H1 (cell line): Measurements from ENCODE around the gene PGM1. TPM values are rescaled to one million over a fixed set of nuclear protein-coding genes. Genes with fewer than 3 reads are reported as not detected.

Experiments used
- CTCF ChIA-PET: fragments of 300-600 bp; sonication (Branson Sonifier 250); formaldehyde crosslinking; loops from one replicate; lab custom pipeline; 2021; ENCODE audit not compliant: partially characterized antibody; lab: Charles Lee
- POLR2A ChIA-PET: fragments of 300-600 bp; sonication (Branson Sonifier 250); formaldehyde crosslinking; loops from one replicate; lab custom pipeline; 2021; ENCODE audit warnings: inconsistent platforms; ENCODE audit not compliant: partially characterized antibody; lab: Charles Lee
- DNase-seq, 2 experiments: peaks; one replicate each; pipeline versions ENCODE4 v3.0.0 to v3.0.0-alpha.2; 2010 to 2022; ENCODE audit warnings: low spot score in 2 of 2, low read depth in 1 of 2, mixed read lengths in 1 of 2
- FAIRE-seq: peaks from 2 replicates; lab custom pipeline; 2011; peaks lifted over from hg19 to GRCh38; lab: Jason Lieb, UNC
- H2AFZ ChIP-seq: 2 replicates; pipeline ENCODE4 v1.8.1; 2012; ENCODE audit warnings: low read length, inconsistent platforms
- H2AK5ac ChIP-seq: 2 replicates; pipeline ENCODE4 v1.6.1; 2013; ENCODE audit warnings: low read depth, low read length
- H2BK120ac ChIP-seq: replicated peaks from 2 replicates; pipeline ENCODE3; 2013; ENCODE audit warnings: low read depth, low read length, inconsistent platforms
- H2BK12ac ChIP-seq: 2 replicates; pipeline ENCODE4 v1.6.1; 2013; ENCODE audit warnings: low read depth, low read length
- H2BK15ac ChIP-seq: 2 replicates; pipeline ENCODE4 v1.6.1; 2013; ENCODE audit warnings: low read length
- H2BK20ac ChIP-seq: 2 replicates; pipeline ENCODE4 v1.6.1; 2013; ENCODE audit warnings: low read length
- H2BK5ac ChIP-seq: 2 replicates; pipeline ENCODE4 v1.6.1; 2013; ENCODE audit warnings: low read depth, low read length
- H3K14ac ChIP-seq: 2 replicates; pipeline ENCODE4 v1.6.1; 2013; ENCODE audit warnings: inconsistent platforms; ENCODE audit not compliant: insufficient read length
- H3K18ac ChIP-seq: 2 replicates; pipeline ENCODE4 v1.6.1; 2013; ENCODE audit warnings: low read length; ENCODE audit errors: extremely low read depth
- H3K23ac ChIP-seq: 2 replicates; pipeline ENCODE4 v1.6.1; 2013; ENCODE audit warnings: inconsistent platforms; ENCODE audit not compliant: insufficient read length
- H3K23me2 ChIP-seq: 2 replicates; pipeline ENCODE4 v1.6.1; 2013; ENCODE audit warnings: low read depth, low read length
- H3K27ac ChIP-seq: 2 replicates; pipeline ENCODE4 v1.6.1; 2011; ENCODE audit warnings: low read depth, low read length, inconsistent platforms
- H3K27me3 ChIP-seq, 4 experiments: replicated peaks in 1 of 4; 1 replicate in 1 of 4; 2 replicates in 3 of 4; pipeline versions ENCODE4 v1.6.1 to v1.8.1; 2011 to 2013; ENCODE audit warnings: low read length in 3 of 4, mild to moderate bottlenecking in 3 of 4, inconsistent platforms in 2 of 4, mixed read lengths in 2 of 4, moderate library complexity in 1 of 4; ENCODE audit not compliant: control insufficient read depth in 3 of 4, insufficient read depth in 3 of 4; ENCODE audit errors: extremely low read depth in 1 of 4
- H3K36me3 ChIP-seq, 4 experiments: 2 replicates each; pipeline versions ENCODE4 v1.6.1 to v1.8.1; 2011 to 2013; ENCODE audit warnings: mild to moderate bottlenecking in 4 of 4, low read length in 3 of 4, moderate library complexity in 2 of 4, control low read depth in 1 of 4, inconsistent platforms in 1 of 4; ENCODE audit not compliant: insufficient read depth in 4 of 4, control insufficient read depth in 2 of 4
- H3K4ac ChIP-seq: replicated peaks from 2 replicates; pipeline ENCODE3; 2013; ENCODE audit warnings: low read length, low read depth, mixed read lengths, inconsistent platforms; ENCODE audit not compliant: insufficient read length
- H3K4me1 ChIP-seq, 4 experiments: replicated peaks in 1 of 4; 1 replicate in 1 of 4; 2 replicates in 3 of 4; pipeline versions ENCODE4 v1.6.1 to v1.8.1; 2011 to 2013; ENCODE audit warnings: low read length in 3 of 4, inconsistent platforms in 2 of 4, mixed read lengths in 1 of 4; ENCODE audit not compliant: insufficient read depth in 4 of 4, control insufficient read depth in 3 of 4
- H3K4me2 ChIP-seq, 2 experiments: 2 replicates each; pipeline versions ENCODE4 v1.6.1 to v1.8.1; 2011 to 2013; ENCODE audit warnings: low read depth in 2 of 2, low read length in 2 of 2, control low read depth in 1 of 2, inconsistent platforms in 1 of 2, mild to moderate bottlenecking in 1 of 2; ENCODE audit not compliant: insufficient read depth in 1 of 2
- H3K4me3 ChIP-seq, 4 experiments: fragments of 200-600, 300-600 bp in 1 of 4; sonication (generic), shearing (Covaris generic), sonication (Bioruptor Twin) in 1 of 4; 2 replicates each; pipeline versions ENCODE4 v1.5.1 to v1.8.1; 2011 to 2016; ENCODE audit warnings: low read length in 4 of 4, low read depth in 3 of 4, control low read depth in 2 of 4, inconsistent platforms in 2 of 4, mild to moderate bottlenecking in 2 of 4, mixed read lengths in 1 of 4, moderate library complexity in 1 of 4; ENCODE audit not compliant: insufficient read depth in 2 of 4; ENCODE audit errors: extremely low read depth in 1 of 4
- H3K56ac ChIP-seq: replicated peaks from 2 replicates; pipeline ENCODE3; 2013; ENCODE audit warnings: low read depth, mild to moderate bottlenecking, mixed read lengths, low read length, inconsistent platforms; ENCODE audit not compliant: insufficient read length
- H3K79me1 ChIP-seq: 2 replicates; pipeline ENCODE4 v1.6.1; 2013; ENCODE audit warnings: low read depth, low read length, control low read depth
- H3K79me2 ChIP-seq, 2 experiments: 2 replicates each; pipeline versions ENCODE4 v1.6.1 to v1.8.1; 2012 to 2013; ENCODE audit warnings: low read length in 2 of 2, mild to moderate bottlenecking in 2 of 2, inconsistent platforms in 1 of 2; ENCODE audit not compliant: insufficient read depth in 2 of 2, control insufficient read depth in 1 of 2
- H3K9ac ChIP-seq, 4 experiments: replicated peaks in 1 of 4; 1 replicate in 1 of 4; 2 replicates in 3 of 4; pipeline versions ENCODE4 v1.6.1 to v1.8.1; 2011 to 2013; ENCODE audit warnings: low read depth in 3 of 4, low read length in 3 of 4, control low read depth in 2 of 4, mild to moderate bottlenecking in 2 of 4, moderate library complexity in 2 of 4, inconsistent platforms in 1 of 4; ENCODE audit errors: extremely low read depth in 1 of 4
- H3K9me3 ChIP-seq, 2 experiments: 2 replicates each; pipeline versions ENCODE4 v1.6.1 to v1.8.1; 2012 to 2013; ENCODE audit warnings: mild to moderate bottlenecking in 2 of 2, moderate library complexity in 2 of 2, control low read depth in 1 of 2, inconsistent platforms in 1 of 2, low read depth in 1 of 2, low read length in 1 of 2, mixed read lengths in 1 of 2; ENCODE audit not compliant: insufficient read depth in 2 of 2
- H4K20me1 ChIP-seq, 2 experiments: replicated peaks in 1 of 2; 2 replicates each; pipeline versions ENCODE3 to v1.8.1; 2011 to 2013; ENCODE audit warnings: inconsistent platforms in 2 of 2, low read length in 2 of 2, mild to moderate bottlenecking in 1 of 2; ENCODE audit not compliant: insufficient read depth in 2 of 2, control insufficient read depth in 1 of 2
- H4K5ac ChIP-seq: 2 replicates; pipeline ENCODE4 v1.6.1; 2013; ENCODE audit warnings: low read length, low read depth, mixed read lengths, inconsistent platforms; ENCODE audit not compliant: insufficient read length
- H4K8ac ChIP-seq: 2 replicates; pipeline ENCODE4 v1.8.0; 2013; ENCODE audit warnings: mild to moderate bottlenecking, moderate library complexity, low read length, inconsistent platforms; ENCODE audit not compliant: insufficient read depth; ENCODE audit errors: extremely low read depth
- H4K91ac ChIP-seq: replicated peaks from 2 replicates; pipeline ENCODE3; 2013; ENCODE audit warnings: low read length, mixed read lengths, inconsistent platforms; ENCODE audit not compliant: insufficient read length
- BRCA1 ChIP-seq: IDR thresholded peaks from 2 replicates; pipeline ENCODE4 v1.6.1; 2012; ENCODE audit warnings: low read depth, low read length, improper control_type of control experiment
- CHD2 ChIP-seq: IDR thresholded peaks from 2 replicates; pipeline ENCODE4 v1.6.1; 2012; ENCODE audit warnings: low read length, improper control_type of control experiment
- ZNF274 ChIP-seq: IDR thresholded peaks from 2 replicates; pipeline ENCODE4 v1.7.0; 2012; ENCODE audit warnings: low read length, borderline replicate concordance; ENCODE audit errors: extremely low read depth
- WGBS, 2 experiments: shearing (Covaris generic) in 1 of 2; methylation state at CpG; one replicate each; pipeline versions ENCODE4 v1.1.6 to v1.1.7; 2013 to 2015; ENCODE audit warnings: low lambda C conversion rate in 2 of 2, mixed read lengths in 2 of 2, inconsistent platforms in 1 of 2, low coverage in 1 of 2, missing lambda C conversion rate in 1 of 2; ENCODE audit not compliant: insufficient replicate concordance in 2 of 2, insufficient coverage in 1 of 2, insufficient read length in 1 of 2; ENCODE audit errors: extremely low coverage in 1 of 2, missing lambda C conversion rate in 1 of 2; 5-methylcytosine and 5-hydroxymethylcytosine counted together
- polyA plus RNA-seq, 7 experiments: library from polyadenylated mRNA; depleted of rRNA in 3 of 7; stranded (reverse) in 5 of 7; unstranded in 2 of 7; fragments of >200 nt in 5 of 7; fragments of 200-250 nt in 2 of 7; gene quantifications; 1 replicate in 5 of 7; 2 replicates in 1 of 7; 4 replicates in 1 of 7; pipeline versions ENCODE4 v1.2.1 to v1.2.3, GENCODE V29; 2011 to 2013; ENCODE audit warnings: missing spikeins in 2 of 7, mixed read lengths in 2 of 7
- total RNA-seq: library from RNA; stranded (reverse); fragmentation: NEBNext Ultra II Directional; extraction: Animal tissue kit (Norgen Biotek cat#: 25700); gene quantifications from 2 replicates; pipeline ENCODE4 v1.2.1, GENCODE V29; 2021
- TF ChIP-seq, protein P1 (sequence below): IDR thresholded peaks from 2 replicates; pipeline ENCODE4 v1.6.1; 2011; ENCODE audit warnings: low read length, improper control_type of control experiment

Gene PGM1
- total and polyA plus RNA-seq, 2 of the 8 experiments (the other 6 are each of a cell fraction or from before 2014, with no cell fraction given): 33.0 to 65.4 TPM

- Histone ChIP-seq H2BK120ac (no peak overlapping the region), H3K14ac (no peak overlapping the region), H3K56ac (no peak overlapping the region), H3K79me2 (no peaks in the 10 kb centered on the region), H3K23me2 (no peaks in the 10 kb centered on the region; the same call in 1 of the 2 replicates), H3K36me3 (no peaks in the 10 kb centered on the region), H3K18ac (no peak overlapping the region), H4K8ac (no peak overlapping the region), H3K4me2 (no peak overlapping the region), H2AFZ (no peak overlapping the region), H3K27ac (no peak overlapping the region), H2BK12ac (no peak overlapping the region), H3K27me3 (0 out of 7 replicates have a peak, but pooled peaks cover 0 to 2% (median 0%) of the 10 kb centered on the region in 4 experiments), H3K4me3 (no peak overlapping the region), H3K23ac (no peak overlapping the region), H3K4me1 (peaks cover 0 to 4% (median 1%) of the 10 kb centered on the region in 4 experiments; a peak in 4 of 7 replicates), H2AK5ac (no peak overlapping the region), H4K5ac (no peak overlapping the region), H3K9me3 (peaks cover 0 to 5% of the 10 kb centered on the region in 2 experiments; a peak in 2 of 4 replicates), H3K79me1 (no peaks in the 10 kb centered on the region), H3K9ac (no peak overlapping the region), H4K20me1 (no peaks in the 10 kb centered on the region), H3K4ac (no peak overlapping the region), H4K91ac (no peak overlapping the region), H2BK5ac (no peak overlapping the region), H2BK20ac (no peak overlapping the region), H2BK15ac (no peak overlapping the region)
- no peak for FAIRE-seq
- ChIA-PET CTCF (interaction anchor here (1.4 kb wide), 1 partner anchor 17 kb away, joined by 3 read pairs; no protein-coding TSS in a partner anchor), POLR2A (no interaction called here)
- no peak for TF ChIP-seq BRCA1
- TF ChIP-seq ZNF274: peak; percentile 67
- TF ChIP-seq, protein P1, sequence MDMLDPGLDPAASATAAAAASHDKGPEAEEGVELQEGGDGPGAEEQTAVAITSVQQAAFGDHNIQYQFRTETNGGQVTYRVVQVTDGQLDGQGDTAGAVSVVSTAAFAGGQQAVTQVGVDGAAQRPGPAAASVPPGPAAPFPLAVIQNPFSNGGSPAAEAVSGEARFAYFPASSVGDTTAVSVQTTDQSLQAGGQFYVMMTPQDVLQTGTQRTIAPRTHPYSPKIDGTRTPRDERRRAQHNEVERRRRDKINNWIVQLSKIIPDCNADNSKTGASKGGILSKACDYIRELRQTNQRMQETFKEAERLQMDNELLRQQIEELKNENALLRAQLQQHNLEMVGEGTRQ: no peak
- no peak for TF ChIP-seq CHD2
- DNase-seq: no peak
- WGBS, 2 experiments: 88% methylated on average over 3 of the region's 3 CpGs; no CpG with 5 or more reads in 1 of the 2 experiments
Measured at GRCh38 chr1:63679589-63679988, 86.4 kb downstream of the PGM1 start.
